ENCODE data around the gene PROSER3.

The PROSER3 gene

DNA sequence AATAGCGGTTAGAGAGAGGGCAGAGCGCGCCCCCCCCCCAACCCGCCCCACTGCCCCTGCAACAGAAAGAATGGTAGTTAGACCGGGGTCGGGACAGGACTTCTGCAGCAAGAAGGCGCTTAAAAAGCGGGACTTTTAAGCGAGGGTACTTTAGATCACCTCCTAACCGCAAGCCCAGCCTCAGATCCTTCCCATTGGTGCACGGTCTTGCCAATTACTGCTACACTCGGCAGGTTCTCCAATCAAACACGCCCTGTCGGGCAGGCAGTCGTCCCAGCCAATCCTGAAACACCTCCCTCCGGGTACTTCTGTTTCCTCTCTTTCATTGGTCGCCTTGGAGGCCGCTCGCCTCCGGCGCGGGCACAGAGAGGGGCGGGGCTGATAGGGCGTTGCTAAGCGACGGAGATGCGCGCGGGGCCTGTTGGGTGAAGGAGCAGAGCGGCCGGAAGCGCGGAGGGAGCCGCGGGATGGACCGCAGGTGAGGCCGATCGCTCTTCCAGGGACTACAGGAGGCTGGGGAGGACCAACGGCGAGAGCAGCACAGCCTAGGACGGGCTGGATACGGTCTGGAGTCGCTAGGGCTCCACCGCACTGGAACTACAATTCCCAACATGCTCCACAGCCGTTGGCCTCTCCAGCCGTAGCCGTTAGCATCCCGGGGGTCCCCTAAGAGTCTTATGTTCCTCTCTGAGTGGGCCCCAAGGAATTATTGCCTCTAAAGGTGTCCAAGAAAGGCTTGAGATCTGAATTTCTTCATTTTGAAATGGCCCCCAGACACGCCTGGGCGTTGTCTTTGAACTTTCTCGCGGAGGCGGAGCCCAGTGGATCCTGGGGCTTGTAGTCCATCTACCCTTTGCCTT, at the start of gene PROSER3:
Gene PROSER3, plus strand, starts transcription at position 428 of the 860 bp plus-strand sequence. Its CDS starts 40 bp downstream, at position 468.
- DNase-seq (ENCODE audit: low read depth in 3 of 3): peak; percentile 91 to 96 (median 95)

DNA sequence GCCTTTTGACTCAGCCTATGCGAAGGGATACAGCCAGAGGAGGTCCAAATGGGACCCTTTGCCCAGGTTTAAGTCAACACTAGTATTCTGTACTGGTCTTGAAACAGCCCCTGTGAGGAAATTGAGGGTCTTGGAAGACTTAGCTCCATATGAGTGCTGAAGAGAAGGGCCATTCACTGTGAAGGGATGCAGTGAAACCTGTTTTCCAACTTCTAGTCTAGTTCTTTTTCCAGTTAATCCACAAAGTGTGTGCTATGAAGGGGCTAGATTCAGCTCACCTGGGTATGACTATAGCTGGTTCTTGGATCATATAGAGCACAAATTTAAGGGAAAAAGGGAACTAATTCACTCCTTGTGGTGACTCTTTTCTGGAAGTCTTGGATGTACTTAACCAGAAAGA, 49.6 kb upstream of the PROSER3 start:
- no peak for DNase-seq (ENCODE audit: low read depth in 3 of 3)

DNA sequence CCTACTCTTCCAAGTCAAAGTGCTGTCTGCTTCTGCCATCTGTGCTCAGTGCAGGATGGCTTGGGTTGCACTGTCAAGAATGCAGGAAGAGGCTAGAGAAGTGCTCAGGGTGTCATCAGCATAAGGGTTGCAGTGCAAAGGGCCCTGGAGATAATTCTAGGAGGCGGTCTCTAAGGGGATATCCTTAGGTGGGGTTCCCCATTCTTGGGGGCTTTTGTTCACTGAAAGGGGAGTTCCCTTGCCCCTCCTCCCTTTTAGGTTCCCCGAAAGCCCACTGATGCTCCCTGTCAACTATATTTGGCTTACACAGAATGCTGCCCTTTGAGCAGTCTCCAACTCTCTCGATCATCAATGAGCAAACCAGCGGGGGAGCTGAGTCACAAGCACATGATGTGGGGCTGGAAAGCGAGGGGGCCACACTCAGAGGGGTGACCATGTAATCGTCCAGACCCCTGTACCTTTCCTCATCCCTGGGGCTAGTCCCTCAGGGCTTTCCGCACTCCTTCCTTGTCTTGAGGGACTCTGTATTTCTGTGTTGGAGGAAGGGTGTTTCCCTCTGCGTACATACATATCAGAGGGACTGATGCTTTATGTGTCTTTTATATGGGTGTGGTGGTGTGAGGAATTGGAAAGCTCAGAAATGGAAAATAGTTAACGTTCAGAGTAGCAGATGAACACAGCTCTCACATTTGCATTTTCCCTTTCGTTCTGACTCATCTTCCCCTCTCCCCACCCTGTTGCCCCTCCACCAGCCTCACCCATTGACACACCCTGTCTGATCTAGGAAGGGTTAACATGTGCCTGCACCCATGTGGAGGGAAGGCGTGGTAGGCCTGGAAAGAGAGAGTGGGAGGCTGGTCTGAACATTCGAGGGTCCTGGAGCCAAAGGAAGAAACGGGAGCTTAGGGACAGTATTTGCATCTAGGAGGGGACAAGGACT, 46.9 kb upstream of the PROSER3 start:
- DNase-seq (ENCODE audit: low read depth in 3 of 3): peak in 1 of 3 experiments; percentile 41

DNA sequence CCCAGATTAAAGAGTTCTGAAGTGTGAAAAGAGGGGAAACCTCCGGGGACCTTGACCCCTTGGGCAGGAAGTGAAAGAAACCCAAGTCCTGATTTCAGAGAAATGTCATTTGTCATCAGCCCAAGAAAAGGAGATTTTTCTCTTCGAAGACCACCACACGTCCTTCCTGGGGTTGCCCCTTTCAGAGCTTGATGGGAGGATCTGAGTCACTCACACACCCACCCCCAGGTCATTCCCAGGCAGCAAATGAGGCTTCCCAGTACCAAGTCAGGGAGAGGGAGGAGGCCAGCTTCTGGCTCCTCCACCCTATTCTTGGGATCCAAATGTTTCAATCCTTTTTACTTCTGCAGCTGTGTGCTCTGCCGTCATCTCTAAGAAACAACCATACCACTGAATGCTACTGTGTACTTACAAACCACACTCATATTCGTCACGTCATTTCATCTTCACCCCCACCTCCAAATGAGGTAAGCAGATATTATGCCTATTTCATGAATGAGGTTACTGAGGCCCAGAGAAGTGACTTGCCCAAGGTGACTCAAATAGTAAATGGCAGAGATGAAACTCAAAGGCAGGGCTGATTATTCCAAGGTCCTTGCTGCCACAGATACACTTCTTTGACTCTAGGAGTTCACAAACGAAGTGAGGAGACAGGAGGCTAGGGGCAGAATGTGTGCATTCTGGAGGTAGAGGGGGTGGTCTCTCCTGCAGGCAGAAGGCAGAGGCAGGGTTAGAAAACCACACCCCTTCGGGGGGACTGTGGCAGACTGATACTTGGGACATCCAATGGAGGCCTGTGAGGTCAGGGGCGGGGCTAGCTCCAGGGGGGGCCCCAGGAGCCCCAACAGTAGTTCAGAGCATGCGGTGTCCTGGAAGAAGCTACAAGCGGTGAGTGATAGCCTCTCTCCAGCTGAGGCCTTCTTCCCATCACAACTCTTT, 45.1 kb upstream of the PROSER3 start:
- peak in 1 of 3 experiments; percentile 44 for DNase-seq (ENCODE audit: low read depth in 3 of 3)

DNA sequence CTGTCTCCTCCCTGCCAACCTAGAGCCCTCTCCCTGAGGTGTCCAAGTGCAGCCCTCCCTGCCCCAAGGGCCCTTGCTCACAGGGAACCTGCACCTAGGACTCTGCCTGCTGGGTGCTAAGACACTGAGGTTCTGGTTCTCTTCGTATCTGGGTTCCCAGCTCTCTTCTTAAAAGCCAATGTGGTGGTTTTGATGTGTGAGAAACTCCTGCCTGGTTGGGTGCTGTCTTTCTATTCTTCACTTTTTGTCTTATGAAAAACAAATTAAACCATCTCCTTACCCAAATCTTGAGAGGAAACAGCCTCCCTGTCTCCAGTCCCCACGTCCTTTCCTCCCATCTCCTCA, 44.5 kb upstream of the PROSER3 start:
- no peak for DNase-seq (ENCODE audit: low read depth in 3 of 3)

DNA sequence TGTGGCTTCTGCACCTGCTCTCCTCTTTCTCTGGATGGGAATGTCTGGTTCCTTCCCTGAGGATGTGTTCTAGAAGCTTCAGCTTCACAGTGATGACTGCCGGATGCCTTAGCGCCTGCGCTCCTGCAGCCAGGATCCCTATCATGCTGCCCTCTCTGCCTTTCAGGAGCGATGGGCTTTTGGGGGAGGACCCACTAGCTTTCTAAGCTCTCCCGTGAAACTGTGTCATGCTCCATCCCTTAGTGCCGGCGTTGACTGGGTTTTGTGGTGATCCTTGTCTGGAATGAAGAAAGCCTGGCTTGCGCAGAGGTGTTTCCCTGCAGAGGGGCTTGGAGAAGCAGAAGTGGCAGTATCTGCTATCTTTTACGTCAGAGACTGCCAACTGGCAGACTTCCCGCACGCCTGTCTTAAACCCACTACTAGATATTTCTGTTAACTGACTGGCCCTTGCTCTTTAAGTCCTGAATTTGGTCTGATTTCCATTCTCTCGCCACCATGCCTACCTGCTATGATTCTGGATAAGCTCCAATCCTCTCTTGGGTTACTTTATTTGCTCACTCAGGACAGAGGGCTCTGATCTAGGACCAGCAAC, 44.0 kb upstream of the PROSER3 start:
- DNase-seq (ENCODE audit: low read depth in 3 of 3): no peak

DNA sequence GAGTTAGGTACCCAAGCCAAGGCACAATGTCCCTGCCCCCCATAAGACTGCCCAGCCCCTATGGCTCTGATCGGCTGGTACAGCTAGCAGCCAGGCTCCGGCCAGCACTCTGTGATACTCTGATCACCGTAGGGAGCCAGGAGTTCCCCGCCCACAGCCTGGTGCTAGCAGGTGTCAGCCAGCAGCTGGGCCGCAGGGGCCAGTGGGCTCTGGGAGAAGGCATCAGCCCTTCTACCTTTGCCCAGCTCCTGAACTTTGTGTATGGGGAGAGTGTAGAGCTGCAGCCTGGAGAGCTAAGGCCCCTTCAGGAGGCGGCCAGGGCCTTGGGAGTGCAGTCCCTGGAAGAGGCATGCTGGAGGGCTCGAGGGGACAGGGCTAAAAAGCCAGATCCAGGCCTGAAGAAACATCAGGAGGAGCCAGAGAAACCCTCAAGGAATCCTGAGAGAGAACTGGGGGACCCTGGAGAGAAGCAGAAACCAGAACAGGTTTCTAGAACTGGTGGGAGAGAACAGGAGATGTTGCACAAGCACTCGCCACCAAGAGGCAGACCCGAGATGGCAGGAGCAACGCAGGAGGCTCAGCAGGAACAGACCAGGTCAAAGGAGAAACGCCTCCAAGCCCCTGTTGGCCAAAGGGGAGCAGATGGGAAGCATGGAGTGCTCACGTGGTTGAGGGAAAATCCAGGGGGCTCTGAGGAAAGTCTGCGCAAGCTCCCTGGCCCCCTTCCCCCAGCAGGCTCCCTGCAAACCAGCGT, 43.2 kb upstream of the PROSER3 start:
- DNase-seq (ENCODE audit: low read depth in 3 of 3): no peak

DNA sequence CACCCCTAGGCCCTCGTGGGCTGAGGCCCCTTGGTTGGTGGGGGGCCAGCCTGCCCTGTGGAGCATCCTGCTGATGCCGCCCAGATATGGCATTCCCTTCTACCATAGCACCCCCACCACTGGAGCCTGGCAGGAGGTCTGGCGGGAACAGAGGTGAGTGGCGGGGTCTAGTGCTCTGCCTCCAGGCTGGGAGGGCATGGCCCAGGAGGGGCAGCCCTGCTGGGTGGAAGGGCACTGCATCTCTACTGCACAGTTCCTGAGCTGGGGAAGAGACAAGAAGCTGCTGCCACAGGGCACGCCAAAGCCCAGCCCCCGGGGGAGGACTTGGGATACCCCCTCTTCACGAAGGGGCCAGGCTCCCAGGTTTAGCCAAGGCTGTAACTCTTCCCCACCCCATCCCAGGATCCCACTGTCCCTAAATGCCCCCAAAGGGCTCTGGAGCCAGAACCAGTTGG, 42.6 kb upstream of the PROSER3 start:
- DNase-seq (ENCODE audit: low read depth in 3 of 3): no peak

DNA sequence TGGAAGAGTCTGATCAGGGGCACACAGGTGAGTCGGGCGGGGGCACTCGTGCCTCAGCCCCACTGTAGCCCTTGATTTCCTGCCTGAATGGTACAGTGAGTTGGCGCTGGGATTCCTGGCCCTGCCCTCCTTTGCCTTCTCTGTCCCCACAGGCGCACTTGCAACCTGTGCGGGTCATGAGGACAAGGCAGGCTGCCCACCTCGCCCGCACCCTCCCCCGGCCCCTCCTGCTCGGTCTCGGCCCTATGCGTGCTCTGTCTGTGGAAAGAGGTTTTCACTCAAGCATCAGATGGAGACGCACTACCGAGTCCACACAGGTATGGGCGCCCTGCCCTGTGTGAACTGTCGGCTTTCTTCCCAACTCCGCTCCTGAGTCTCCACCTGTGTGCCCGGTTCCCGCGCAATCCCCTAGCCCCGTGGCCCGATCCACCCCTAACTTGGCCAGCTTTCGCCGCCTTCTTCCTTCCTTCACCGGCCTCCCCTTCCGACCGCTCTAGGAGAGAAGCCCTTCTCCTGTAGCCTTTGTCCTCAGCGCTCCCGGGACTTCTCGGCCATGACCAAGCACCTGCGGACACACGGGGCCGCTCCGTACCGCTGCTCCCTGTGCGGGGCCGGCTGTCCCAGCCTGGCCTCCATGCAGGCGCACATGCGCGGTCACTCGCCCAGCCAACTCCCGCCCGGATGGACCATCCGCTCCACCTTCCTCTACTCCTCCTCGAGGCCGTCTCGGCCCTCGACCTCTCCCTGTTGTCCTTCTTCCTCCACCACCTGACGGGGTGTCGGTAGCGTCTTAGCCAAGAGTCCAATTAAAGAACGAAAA, 41.8 kb upstream of the PROSER3 start:
- DNase-seq (ENCODE audit: low read depth in 3 of 3): no peak

DNA sequence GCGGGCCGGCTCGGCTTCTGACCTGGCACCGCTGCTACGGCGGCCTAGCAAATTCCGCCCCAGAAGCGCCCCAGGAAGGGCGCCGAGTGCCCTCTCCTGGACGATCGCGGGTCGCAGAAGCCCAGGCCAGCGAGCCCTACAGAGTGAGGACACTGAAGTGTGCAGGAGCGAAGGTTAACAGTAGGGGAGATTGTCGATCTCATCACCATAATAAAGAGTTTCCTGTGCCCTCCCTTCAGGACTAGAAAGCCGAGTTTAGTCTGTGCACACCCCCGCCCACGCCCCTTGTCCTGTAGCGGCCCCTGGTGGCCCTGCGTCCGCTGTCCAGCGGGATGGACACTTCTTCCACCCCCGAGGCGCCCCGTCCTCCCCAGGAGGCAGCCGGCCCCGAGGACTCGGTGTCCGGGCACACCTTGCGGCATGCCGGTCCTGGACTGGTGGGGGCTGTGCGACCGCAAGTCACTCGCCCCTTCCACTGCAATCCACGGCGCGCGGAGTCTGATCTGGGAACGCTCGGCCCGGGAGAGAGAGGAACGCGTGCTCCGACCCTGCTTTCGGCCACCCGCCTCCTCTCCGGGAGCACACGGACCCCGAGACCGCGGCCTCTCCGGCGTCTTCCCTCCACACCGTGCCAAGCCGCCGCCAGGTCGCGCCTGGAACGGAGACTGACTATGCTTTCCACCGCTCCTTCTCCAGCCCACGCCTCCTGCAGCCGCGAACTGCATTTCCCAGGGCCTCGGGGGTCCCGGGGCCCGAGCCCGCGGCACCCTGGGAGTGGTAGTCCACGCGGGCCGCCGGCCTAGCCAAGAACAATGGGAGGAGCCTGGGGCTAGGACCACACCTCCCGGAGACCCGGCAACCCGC, 40.9 kb upstream of the PROSER3 start:
- DNase-seq (ENCODE audit: low read depth in 3 of 3): peak; percentile 93 to 94 (median 93)

DNA sequence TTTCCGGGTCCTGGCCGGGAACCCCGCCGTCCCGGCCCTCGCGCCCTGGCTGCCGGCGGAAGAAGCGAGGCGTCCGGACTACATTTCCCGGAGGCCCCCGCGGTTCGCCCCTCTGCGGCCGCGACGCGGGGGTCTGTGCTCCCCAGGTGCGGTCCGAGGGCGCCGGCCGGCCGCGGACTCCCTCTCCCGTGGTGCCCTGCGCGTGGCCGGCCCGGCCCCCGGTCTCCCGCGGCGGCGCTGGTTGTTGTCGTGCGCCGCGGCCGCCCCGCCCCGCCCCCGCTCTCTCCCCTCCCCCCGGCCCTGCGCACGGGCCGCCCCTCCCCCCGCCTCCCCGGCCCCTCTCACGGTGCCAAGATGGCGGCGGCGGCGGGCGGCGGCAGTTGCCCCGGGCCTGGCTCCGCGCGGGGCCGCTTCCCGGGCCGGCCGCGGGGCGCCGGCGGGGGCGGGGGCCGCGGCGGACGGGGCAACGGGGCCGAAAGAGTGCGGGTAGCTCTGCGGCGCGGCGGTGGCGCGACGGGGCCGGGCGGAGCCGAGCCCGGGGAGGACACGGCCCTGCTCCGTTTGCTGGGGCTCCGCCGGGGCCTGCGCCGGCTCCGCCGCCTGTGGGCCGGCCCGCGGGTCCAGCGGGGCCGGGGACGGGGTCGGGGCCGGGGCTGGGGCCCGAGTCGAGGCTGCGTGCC, 40.2 kb upstream of the PROSER3 start, which contains the start of gene KMT2B:
Gene KMT2B, plus strand, starts transcription at position 339 of the 680 bp plus-strand sequence. Its CDS starts 16 bp downstream, at position 355.
- DNase-seq (ENCODE audit: low read depth in 3 of 3): peak in 1 of 3 experiments; percentile 54

DNA sequence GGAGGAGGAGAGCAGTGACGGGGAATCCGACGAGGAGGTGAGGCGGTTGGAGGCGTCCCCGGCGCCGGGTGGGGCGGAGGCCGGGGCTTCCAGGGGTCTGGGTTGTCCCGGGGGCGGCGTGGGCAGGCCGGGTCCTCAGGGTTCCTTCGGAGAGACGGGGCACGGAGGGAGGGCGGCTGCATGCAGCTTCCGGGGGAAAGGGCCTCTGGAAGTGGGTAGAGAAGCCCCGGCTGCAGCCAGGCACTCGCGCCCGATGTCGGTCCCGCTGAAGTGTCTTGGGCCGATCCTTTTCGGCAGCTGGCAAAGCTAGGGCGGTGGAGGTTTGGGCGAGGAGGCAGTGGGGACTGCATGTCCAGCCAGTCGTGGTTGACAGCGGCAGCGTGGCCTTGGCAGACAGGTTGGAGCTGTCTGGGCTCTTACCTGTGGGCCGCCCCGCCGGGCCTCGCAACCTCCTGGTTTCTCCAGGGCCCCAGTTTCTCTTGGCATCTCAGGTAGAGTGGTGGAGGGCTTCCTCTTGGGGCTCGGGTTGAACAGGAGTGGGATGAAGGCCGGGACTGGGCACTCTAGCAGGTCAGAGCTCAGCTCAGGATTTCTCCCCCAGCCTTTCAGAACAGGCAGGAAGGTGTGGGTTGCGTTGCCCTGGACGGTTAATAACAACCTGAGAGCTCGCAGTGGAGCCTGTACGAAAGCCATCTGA, 39.5 kb upstream of the PROSER3 start:
- peak in 2 of 3 experiments; percentile 45 to 51 for DNase-seq (ENCODE audit: low read depth in 3 of 3)

DNA sequence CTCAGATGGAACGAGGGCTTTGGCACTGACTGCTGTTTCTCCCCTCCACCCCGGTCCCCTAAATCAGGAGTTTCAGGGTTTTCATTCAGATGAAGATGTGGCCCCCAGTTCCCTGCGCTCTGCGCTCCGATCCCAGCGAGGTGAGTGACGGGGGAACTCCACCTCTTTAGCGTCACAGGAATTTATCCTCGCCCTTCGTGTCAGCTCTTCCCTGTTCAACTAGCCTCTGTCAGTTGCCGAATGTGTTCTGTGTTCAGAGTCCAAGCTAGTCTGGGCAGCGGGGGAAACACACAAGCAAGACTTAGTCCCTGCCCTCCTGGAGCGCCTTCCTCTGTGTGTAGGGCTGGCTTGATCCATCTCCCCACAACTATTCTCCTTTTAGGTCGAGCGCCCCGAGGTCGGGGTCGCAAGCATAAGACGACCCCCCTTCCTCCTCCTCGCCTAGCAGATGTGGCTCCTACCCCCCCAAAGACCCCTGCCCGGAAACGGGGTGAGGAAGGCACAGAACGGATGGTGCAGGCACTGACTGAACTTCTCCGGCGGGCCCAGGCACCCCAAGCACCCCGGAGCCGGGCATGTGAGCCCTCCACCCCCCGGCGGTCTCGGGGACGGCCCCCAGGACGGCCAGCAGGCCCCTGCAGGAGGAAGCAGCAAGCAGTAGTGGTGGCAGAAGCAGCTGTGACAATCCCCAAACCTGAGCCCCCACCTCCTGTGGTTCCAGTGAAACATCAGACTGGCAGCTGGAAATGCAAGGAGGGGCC, 38.4 kb upstream of the PROSER3 start:
- DNase-seq (ENCODE audit: low read depth in 3 of 3): no peak

DNA sequence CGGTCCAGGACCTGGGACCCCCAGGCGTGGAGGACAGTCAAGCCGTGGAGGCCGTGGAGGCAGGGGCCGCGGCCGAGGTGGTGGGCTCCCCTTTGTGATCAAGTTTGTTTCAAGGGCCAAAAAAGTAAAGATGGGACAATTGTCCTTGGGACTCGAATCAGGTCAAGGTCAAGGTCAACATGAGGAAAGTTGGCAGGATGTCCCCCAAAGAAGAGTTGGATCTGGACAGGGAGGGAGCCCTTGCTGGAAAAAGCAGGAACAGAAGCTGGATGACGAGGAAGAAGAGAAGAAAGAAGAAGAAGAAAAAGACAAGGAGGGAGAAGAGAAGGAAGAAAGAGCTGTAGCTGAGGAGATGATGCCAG, 37.8 kb upstream of the PROSER3 start:
- DNase-seq (ENCODE audit: low read depth in 3 of 3): no peak

DNA sequence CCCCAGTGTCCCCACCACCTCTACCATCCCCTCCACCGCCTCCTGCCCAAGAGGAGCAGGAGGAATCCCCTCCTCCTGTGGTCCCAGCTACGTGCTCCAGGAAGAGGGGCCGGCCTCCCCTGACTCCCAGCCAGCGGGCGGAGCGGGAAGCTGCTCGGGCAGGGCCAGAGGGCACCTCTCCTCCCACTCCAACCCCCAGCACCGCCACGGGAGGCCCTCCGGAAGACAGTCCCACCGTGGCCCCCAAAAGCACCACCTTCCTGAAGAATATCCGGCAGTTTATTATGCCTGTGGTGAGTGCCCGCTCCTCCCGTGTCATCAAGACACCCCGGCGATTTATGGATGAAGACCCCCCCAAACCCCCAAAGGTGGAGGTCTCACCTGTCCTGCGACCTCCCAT, 37.3 kb upstream of the PROSER3 start:
- no peak for DNase-seq (ENCODE audit: low read depth in 3 of 3)

DNA sequence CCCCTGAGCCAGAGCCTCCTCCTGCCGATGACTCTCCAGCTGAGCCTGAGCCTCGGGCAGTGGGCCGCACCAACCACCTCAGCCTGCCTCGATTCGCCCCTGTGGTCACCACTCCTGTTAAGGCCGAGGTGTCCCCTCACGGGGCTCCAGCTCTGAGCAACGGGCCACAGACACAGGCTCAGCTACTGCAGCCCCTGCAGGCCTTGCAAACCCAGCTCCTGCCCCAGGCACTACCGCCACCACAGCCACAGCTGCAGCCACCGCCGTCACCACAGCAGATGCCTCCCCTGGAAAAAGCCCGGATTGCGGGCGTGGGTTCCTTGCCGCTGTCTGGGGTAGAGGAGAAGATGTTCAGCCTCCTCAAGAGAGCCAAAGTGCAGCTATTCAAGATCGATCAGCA, 36.6 kb upstream of the PROSER3 start:
- DNase-seq (ENCODE audit: low read depth in 3 of 3): no peak

Measured in stimulated activated CD4-positive, alpha-beta T cell treated with anti-CD3 and anti-CD28 coated beads, TNF-alpha, amount 100 ng/mL, for 4 hours (primary cell).